GM12878 (cell line): ENCODE data around the gene FNDC3B. TPM values are rescaled to one million over a fixed set of nuclear protein-coding genes. Genes with fewer than 3 reads are reported as not detected.

Experiments
- ATAC-seq: fragments of 200-7000 bp; cut with Tn5 transposase; 3 replicates; pipeline ENCODE4 v1.9.1; 2020; ENCODE audit warnings: mild to moderate bottlenecking, moderate library complexity
- BruUV-seq: library from RNA; stranded (reverse); fragments of 400-500 nt; replicated peaks from 2 replicates; lab custom pipeline; 2021; lab: Mats Ljungman, UMichigan
- CTCF ChIA-PET: fragments of 300-600 bp; sonication (Branson Sonifier 250); formaldehyde crosslinking; extraction: SDS; loops from one replicate; lab custom pipeline; 2021; ENCODE audit warnings: inconsistent platforms; lab: Yijun Ruan, JAX
- POLR2A ChIA-PET: fragments of 350-600 bp; formaldehyde crosslinking; extraction: SDS; loops from one replicate; lab custom pipeline; 2021; ENCODE audit warnings: inconsistent platforms; lab: Charles Lee
- RAD21 ChIA-PET: fragments of 300-600 bp; sonication (Branson Sonifier 250); formaldehyde crosslinking; loops from one replicate; lab custom pipeline; 2023; ENCODE audit warnings: antibody characterized with exemption; ENCODE audit not compliant: unreplicated experiment; lab: Charles Lee
- SMC1A ChIA-PET: fragments of 300-600 bp; sonication (Branson Sonifier 250); formaldehyde crosslinking; loops from one replicate; lab custom pipeline; 2023; ENCODE audit not compliant: unreplicated experiment, uncharacterized antibody; lab: Charles Lee
- DNase-seq: peaks from one replicate; pipeline ENCODE4 v3.0.0-alpha.2; 2011; ENCODE audit warnings: low read depth, low spot score
- FAIRE-seq: peaks from 3 replicates; lab custom pipeline; 2011; peaks lifted over from hg19 to GRCh38; lab: Jason Lieb, UNC
- H2AFZ ChIP-seq: 2 replicates; pipeline ENCODE4 v1.6.0; 2011; ENCODE audit warnings: low read depth, low read length, control low read depth; ENCODE audit not compliant: control insufficient read depth
- H3K27ac ChIP-seq: 2 replicates; pipeline ENCODE4 v1.5.1; 2011; ENCODE audit warnings: control low read depth; ENCODE audit not compliant: control insufficient read depth, insufficient read depth
- H3K27me3 ChIP-seq, 2 experiments: replicated peaks in 1 of 2; 2 replicates each; pipeline versions ENCODE4 v1.6.0 to v1.6.1; 2011; ENCODE audit warnings: low read length in 1 of 2; ENCODE audit not compliant: control insufficient read depth in 2 of 2, insufficient read depth in 2 of 2
- H3K36me3 ChIP-seq, 2 experiments: 2 replicates each; pipeline ENCODE4 v1.5.1; 2011; ENCODE audit warnings: low read length in 1 of 2; ENCODE audit not compliant: control insufficient read depth in 2 of 2, insufficient read depth in 2 of 2
- H3K4me1 ChIP-seq: 2 replicates; pipeline ENCODE4 v1.6.1; 2011; ENCODE audit warnings: mild to moderate bottlenecking, low read length, moderate library complexity, mixed read lengths; ENCODE audit not compliant: control insufficient read depth, insufficient read depth
- H3K4me2 ChIP-seq: 2 replicates; pipeline ENCODE4 v1.6.0; 2011; ENCODE audit warnings: control low read depth; ENCODE audit not compliant: control insufficient read depth, insufficient read depth
- H3K4me3 ChIP-seq: fragments of 200-600 bp; sonication (generic); 2 replicates; pipeline ENCODE4 v1.5.1; 2016
- H3K79me2 ChIP-seq: 2 replicates; pipeline ENCODE4 v1.6.0; 2011; ENCODE audit warnings: low read length; ENCODE audit not compliant: control insufficient read depth, insufficient read depth
- H3K9ac ChIP-seq: 2 replicates; pipeline ENCODE4 v1.8.0; 2011; ENCODE audit warnings: low read length, control low read depth, mixed read lengths; ENCODE audit not compliant: control insufficient read depth, insufficient read depth
- H3K9me3 ChIP-seq: replicated peaks from 3 replicates; pipeline ENCODE4 v1.5.1; 2011; ENCODE audit warnings: mild to moderate bottlenecking, low read length; ENCODE audit not compliant: control insufficient read depth, insufficient read depth
- H4K20me1 ChIP-seq: 2 replicates; pipeline ENCODE4 v1.6.0; 2011; ENCODE audit not compliant: control insufficient read depth, insufficient read depth
- ATF7 ChIP-seq: fragments of 450-650 bp; IDR thresholded peaks from 2 replicates; pipeline ENCODE4 v1.6.1; 2016; ENCODE audit warnings: low read depth, mild to moderate bottlenecking
- BCL3 ChIP-seq: IDR thresholded peaks from 2 replicates; pipeline ENCODE4 v1.6.1; 2011; ENCODE audit warnings: borderline replicate concordance, low read depth, mild to moderate bottlenecking, moderate library complexity, low read length; ENCODE audit not compliant: insufficient read depth, poor library complexity, severe bottlenecking
- CBX3 ChIP-seq: fragments of 200-600 bp; sonication (generic); IDR thresholded peaks from 2 replicates; pipeline ENCODE4 v1.6.1; 2016; ENCODE audit warnings: low read depth, borderline replicate concordance
- E2F4 ChIP-seq: IDR thresholded peaks from 2 replicates; pipeline ENCODE4 v1.6.1; 2012; ENCODE audit warnings: low read depth, low read length, improper control_type of control experiment
- FOXK2 ChIP-seq: fragments of 450-650 bp; IDR thresholded peaks from 2 replicates; pipeline ENCODE4 v1.6.1; 2017; ENCODE audit warnings: mild to moderate bottlenecking, moderate library complexity
- GATAD2B ChIP-seq: fragments of 450-650 bp; conservative IDR thresholded peaks from 2 replicates; pipeline ENCODE4 v1.6.1; 2017; ENCODE audit warnings: low read depth, mild to moderate bottlenecking, moderate library complexity
- HSF1 ChIP-seq: fragments of 150-350 bp; IDR thresholded peaks from 2 replicates; pipeline ENCODE4 v1.6.1; 2014; ENCODE audit warnings: mild to moderate bottlenecking, low read depth, low read length
- PKNOX1 ChIP-seq: fragments of 450-650 bp; IDR thresholded peaks from 2 replicates; pipeline ENCODE4 v1.6.1; 2016; ENCODE audit warnings: mild to moderate bottlenecking
- SIN3A ChIP-seq: IDR thresholded peaks from 2 replicates; pipeline ENCODE4 v1.6.1; 2012; ENCODE audit warnings: low read depth, low read length, improper control_type of control experiment
- SPI1 ChIP-seq: IDR thresholded peaks from 2 replicates; pipeline ENCODE4 v1.6.1; 2011; ENCODE audit warnings: low read depth, mild to moderate bottlenecking, low read length, moderate library complexity, borderline replicate concordance; ENCODE audit not compliant: insufficient read depth
- SREBF1 ChIP-seq: IDR thresholded peaks from 2 replicates; pipeline ENCODE4 v1.6.1; 2012; ENCODE audit warnings: mild to moderate bottlenecking, low read length
- ZBTB40 ChIP-seq: fragments of 450-650 bp; IDR thresholded peaks from 2 replicates; pipeline ENCODE4 v1.6.1; 2016; ENCODE audit warnings: mild to moderate bottlenecking, moderate library complexity, borderline replicate concordance
- ZSCAN29 ChIP-seq: fragments of 450-650 bp; IDR thresholded peaks from 2 replicates; pipeline ENCODE4 v1.6.1; 2017; ENCODE audit warnings: mild to moderate bottlenecking, moderate library complexity
- WGBS: methylation state at CpG from one replicate; pipeline ENCODE4 v1.1.6; 2016; ENCODE audit warnings: low lambda C conversion rate; ENCODE audit not compliant: insufficient replicate concordance, insufficient coverage; ENCODE audit errors: missing lambda C conversion rate; 5-methylcytosine and 5-hydroxymethylcytosine counted together
- in situ Hi-C: fragments of 300-500 bp; cut with MboI; formaldehyde crosslinking; loops from 9 replicates; pipeline ENCODE4 v1.14.3; 2018; ENCODE audit warnings: mixed read lengths
- intact Hi-C: fragments of 100-400 bp; cut with micrococcal nuclease; formaldehyde crosslinking; loops from one replicate; pipeline ENCODE4 v1.14.2; 2022; ENCODE audit not compliant: unreplicated experiment
- polyA plus RNA-seq, 11 experiments: library from polyadenylated mRNA; depleted of rRNA in 4 of 11; unstranded in 6 of 11; stranded (reverse) in 5 of 11; fragments of >200 nt; fragmentation: Nextera tagmentation in 4 of 11; fragmentation: Illumina TruSeq in 1 of 11; extraction: Ambion mirVana in 4 of 11; extraction: Trizol in 1 of 11; gene quantifications; 1 replicate in 1 of 11; 2 replicates in 10 of 11; pipeline versions ENCODE4 v1.2.1 to v1.2.3, GENCODE V29; 2011 to 2016; ENCODE audit warnings: inconsistent platforms in 2 of 11, missing spikeins in 2 of 11, low read depth in 1 of 11
- total RNA-seq, 4 experiments: library from RNA; depleted of rRNA in 3 of 4; stranded (reverse); fragments of >200 nt in 3 of 4; fragmentation: Illumina TruSeq in 1 of 4; extraction: Trizol in 1 of 4; gene quantifications; 2 replicates each; pipeline versions ENCODE4 v1.2.1 to v1.2.3, GENCODE V29; 2013 to 2021

The FNDC3B gene
- total and polyA plus RNA-seq, 10 of the 15 experiments (the other 5 are each of a cell fraction or from before 2014, with no cell fraction given) = 7.9 to 35.0 (median 18.5) TPM

- no peaks in the 10 kb centered on the region for H4K20me1 ChIP-seq
- in situ Hi-C loops (no loop called here), intact Hi-C loops (loop anchor here (5.0 kb wide), 3 partner anchors 43 to 342 kb away; no protein-coding TSS in a partner anchor)
- WGBS = 98% methylated on average over 3 of the region's 3 CpGs
- no peaks in the 10 kb centered on the region for H3K27me3 ChIP-seq
- peaks cover 4% of the 10 kb centered on the region in 2 experiments; a peak in 1 of 4 replicates for H3K36me3 ChIP-seq
- H3K79me2 ChIP-seq = peaks cover 46% of the 10 kb centered on the region
- H3K27ac ChIP-seq = peak overlapping the region; percentile 80
- ChIA-PET CTCF (interaction anchor here (0.8 to 5.6 kb wide), 15 partner anchors 7 to 206 kb away, joined by 3 to 30 read pairs (median 4); no protein-coding TSS in a partner anchor), RAD21 (interaction anchor here (0.7 to 8.9 kb wide), 30 partner anchors 9 to 306 kb away, joined by 3 to 124 read pairs (median 5); partner anchors contain the start of gene FNDC3B), SMC1A (interaction anchor here (0.6 to 23.1 kb wide), 35 partner anchors 11 to 1188 kb away, joined by 3 to 441 read pairs (median 5); no protein-coding TSS in a partner anchor), POLR2A (interaction anchor here (0.6 to 5.5 kb wide), 8 partner anchors 12 to 91 kb away, joined by 3 to 54 read pairs (median 6); no protein-coding TSS in a partner anchor)
- peaks cover 75% of the 10 kb centered on the region for H3K4me1 ChIP-seq
- ATAC-seq = no peak
- no peak overlapping the region for H3K9ac ChIP-seq
- BruUV-seq = no TSS peak
- DNase-seq = no peak
- no peak overlapping the region for H2AFZ ChIP-seq
- no peaks in the 10 kb centered on the region for H3K9me3 ChIP-seq
- peak overlapping the region; percentile 35 for H3K4me2 ChIP-seq
- H3K4me3 ChIP-seq = no peak overlapping the region
- FAIRE-seq = no peak
- no peak for TF ChIP-seq ZSCAN29
- no peak for TF ChIP-seq SREBF1
- no peak for TF ChIP-seq GATAD2B
- TF ChIP-seq SPI1 = no peak
- TF ChIP-seq CBX3 = no peak
- no peak for TF ChIP-seq FOXK2
- no peak for TF ChIP-seq ZBTB40
- no peak for TF ChIP-seq HSF1
- no peak for TF ChIP-seq BCL3
- TF ChIP-seq E2F4 = no peak
- no peak for TF ChIP-seq ATF7
- TF ChIP-seq PKNOX1 = no peak
- TF ChIP-seq SIN3A = no peak
Observed at GRCh38 chr3:172139528-172140276, 100.3 kb downstream of the FNDC3B start.
